Cardiac muscle cell (in vitro differentiated cells and primary cell): ENCODE measurements around the gene KRT10. TPM values are rescaled to one million over a fixed set of nuclear protein-coding genes. Genes with fewer than 3 reads are reported as not detected.
"Not testable (repeated sequence)": the region's sequence is repeated elsewhere in the genome, so short reads cannot be mapped to it uniquely, and the experiment has no call there.

Experiments
- DNase-seq, 2 donors: peaks; one replicate each; pipeline versions ENCODE4 v3.0.0 to v3.0.0-alpha.2; 2010 to 2017; ENCODE audit warnings: low read depth in 1 of 2, low spot score in 1 of 2
- H3K27ac ChIP-seq: fragments of 200-600 bp; sonication (generic); 2 replicates; pipeline ENCODE4 v1.5.1; 2016
- H3K27me3 ChIP-seq: fragments of 200-600 bp; sonication (generic); 2 replicates; pipeline ENCODE4 v1.6.0; 2016; ENCODE audit warnings: control low read depth
- H3K36me3 ChIP-seq: fragments of 200-600 bp; sonication (generic); 2 replicates; pipeline ENCODE4 v1.5.1; 2016; ENCODE audit warnings: control low read depth
- H3K4me1 ChIP-seq: fragments of 200-600 bp; sonication (generic); 2 replicates; pipeline ENCODE4 v1.8.1; 2017; ENCODE audit warnings: low read depth, mild to moderate bottlenecking, mixed run types
- H3K4me3 ChIP-seq: fragments of 200-600 bp; sonication (generic); 2 replicates; pipeline ENCODE4 v1.5.1; 2016; ENCODE audit warnings: mild to moderate bottlenecking
- H3K9me3 ChIP-seq: fragments of 200-600 bp; sonication (generic); 2 replicates; pipeline ENCODE4 v1.5.1; 2017; ENCODE audit warnings: low read depth, mild to moderate bottlenecking, control low read depth
- CTCF ChIP-seq: IDR thresholded peaks from 2 replicates; pipeline ENCODE4 v1.5.1; 2012; ENCODE audit warnings: low read depth, mild to moderate bottlenecking, low read length
- polyA plus RNA-seq: library from polyadenylated mRNA; unstranded; fragments of >200 nt; fragmentation: Nextera tagmentation; extraction: Ambion mirVana; gene quantifications from 2 replicates; pipeline ENCODE4 v1.2.1, GENCODE V29; 2016
- total RNA-seq: library from RNA; depleted of rRNA; stranded (reverse); fragments of >200 nt; gene quantifications from 2 replicates; pipeline ENCODE4 v1.2.3, GENCODE V29; 2016

The KRT10 gene
- total and polyA plus RNA-seq, 2 experiments from 2014 or later: 30.1 to 131 TPM

GRCh38 chr17:40817103-40817682, 5.2 kb downstream of the KRT10 start:
- TF ChIP-seq CTCF: no peak
- Histone ChIP-seq H3K4me3 (no peak overlapping the region), H3K27ac (no peak overlapping the region), H3K9me3 (no peaks in the 10 kb centered on the region), H3K36me3 (no peaks in the 10 kb centered on the region), H3K27me3 (peaks cover 47% of the 10 kb centered on the region), H3K4me1 (peaks cover 9% of the 10 kb centered on the region)
- no peak for DNase-seq

- H3K27ac ChIP-seq: no peak overlapping the region
- peaks cover 9% of the 10 kb centered on the region for H3K4me1 ChIP-seq
- TF ChIP-seq CTCF: no peak
- DNase-seq: no peak
- H3K9me3 ChIP-seq: no peaks in the 10 kb centered on the region
- peaks cover 49% of the 10 kb centered on the region for H3K27me3 ChIP-seq
- no peaks in the 10 kb centered on the region for H3K36me3 ChIP-seq
- no peak overlapping the region for H3K4me3 ChIP-seq
Observed at GRCh38 chr17:40816569-40816968, 5.8 kb downstream of the KRT10 start.

- H3K4me3 ChIP-seq: no peak overlapping the region
- DNase-seq: no peak
- H3K9me3 ChIP-seq: no peaks in the 10 kb centered on the region
- H3K36me3 ChIP-seq: no peaks in the 10 kb centered on the region
- peaks cover 9% of the 10 kb centered on the region for H3K4me1 ChIP-seq
- no peak overlapping the region for H3K27ac ChIP-seq
- TF ChIP-seq CTCF: no peak
- H3K27me3 ChIP-seq: peaks cover 60% of the 10 kb centered on the region
Observed at GRCh38 chr17:40815381-40815780, 7.0 kb downstream of the KRT10 start.

GRCh38 chr17:40814657-40815056, 7.8 kb downstream of the KRT10 start:
- H3K27ac ChIP-seq, H3K4me1 ChIP-seq, DNase-seq, H3K36me3 ChIP-seq, H3K9me3 ChIP-seq, H3K4me3 ChIP-seq: not testable (repeated sequence)
- peaks cover 65% of the 10 kb centered on the region for H3K27me3 ChIP-seq

- TF ChIP-seq CTCF: no peak
- Histone ChIP-seq H3K27me3 (peaks cover 71% of the 10 kb centered on the region), H3K4me1 (peaks cover 5% of the 10 kb centered on the region), H3K27ac (no peak overlapping the region), H3K9me3 (no peaks in the 10 kb centered on the region), H3K36me3 (no peaks in the 10 kb centered on the region), H3K4me3 (no peak overlapping the region)
- no peak for DNase-seq
Observed at GRCh38 chr17:40813804-40814203, 8.6 kb downstream of the KRT10 start.

GRCh38 chr17:40812639-40813038, 9.8 kb downstream of the KRT10 start:
- peaks cover 83% of the 10 kb centered on the region for H3K27me3 ChIP-seq
- DNase-seq: no peak
- H3K27ac ChIP-seq: no peak overlapping the region

More at GRCh38 chr17:40812639-40813038, 9.8 kb downstream of the KRT10 start:
- no peak for TF ChIP-seq CTCF
- Histone ChIP-seq H3K36me3 (no peaks in the 10 kb centered on the region), H3K9me3 (no peaks in the 10 kb centered on the region), H3K4me1 (no peaks in the 10 kb centered on the region), H3K4me3 (no peak overlapping the region)
